Stimulated activated CD4-positive, alpha-beta T cell treated with anti-CD3 and anti-CD28 coated beads, Interleukin-15, amount 100 ng/mL, for 1 hour (primary cell): ENCODE data around the gene PRPF39.

Source experiments
- DNase-seq, 2 donors: peaks; one replicate each; pipeline ENCODE4 v3.0.0-alpha.2; 2020; ENCODE audit warnings: low read depth in 1 of 2, low spot score in 1 of 2

The PRPF39 gene, protein sequence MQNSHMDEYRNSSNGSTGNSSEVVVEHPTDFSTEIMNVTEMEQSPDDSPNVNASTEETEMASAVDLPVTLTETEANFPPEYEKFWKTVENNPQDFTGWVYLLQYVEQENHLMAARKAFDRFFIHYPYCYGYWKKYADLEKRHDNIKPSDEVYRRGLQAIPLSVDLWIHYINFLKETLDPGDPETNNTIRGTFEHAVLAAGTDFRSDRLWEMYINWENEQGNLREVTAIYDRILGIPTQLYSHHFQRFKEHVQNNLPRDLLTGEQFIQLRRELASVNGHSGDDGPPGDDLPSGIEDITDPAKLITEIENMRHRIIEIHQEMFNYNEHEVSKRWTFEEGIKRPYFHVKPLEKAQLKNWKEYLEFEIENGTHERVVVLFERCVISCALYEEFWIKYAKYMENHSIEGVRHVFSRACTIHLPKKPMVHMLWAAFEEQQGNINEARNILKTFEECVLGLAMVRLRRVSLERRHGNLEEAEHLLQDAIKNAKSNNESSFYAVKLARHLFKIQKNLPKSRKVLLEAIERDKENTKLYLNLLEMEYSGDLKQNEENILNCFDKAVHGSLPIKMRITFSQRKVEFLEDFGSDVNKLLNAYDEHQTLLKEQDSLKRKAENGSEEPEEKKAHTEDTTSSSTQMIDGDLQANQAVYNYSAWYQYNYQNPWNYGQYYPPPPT

DNA sequence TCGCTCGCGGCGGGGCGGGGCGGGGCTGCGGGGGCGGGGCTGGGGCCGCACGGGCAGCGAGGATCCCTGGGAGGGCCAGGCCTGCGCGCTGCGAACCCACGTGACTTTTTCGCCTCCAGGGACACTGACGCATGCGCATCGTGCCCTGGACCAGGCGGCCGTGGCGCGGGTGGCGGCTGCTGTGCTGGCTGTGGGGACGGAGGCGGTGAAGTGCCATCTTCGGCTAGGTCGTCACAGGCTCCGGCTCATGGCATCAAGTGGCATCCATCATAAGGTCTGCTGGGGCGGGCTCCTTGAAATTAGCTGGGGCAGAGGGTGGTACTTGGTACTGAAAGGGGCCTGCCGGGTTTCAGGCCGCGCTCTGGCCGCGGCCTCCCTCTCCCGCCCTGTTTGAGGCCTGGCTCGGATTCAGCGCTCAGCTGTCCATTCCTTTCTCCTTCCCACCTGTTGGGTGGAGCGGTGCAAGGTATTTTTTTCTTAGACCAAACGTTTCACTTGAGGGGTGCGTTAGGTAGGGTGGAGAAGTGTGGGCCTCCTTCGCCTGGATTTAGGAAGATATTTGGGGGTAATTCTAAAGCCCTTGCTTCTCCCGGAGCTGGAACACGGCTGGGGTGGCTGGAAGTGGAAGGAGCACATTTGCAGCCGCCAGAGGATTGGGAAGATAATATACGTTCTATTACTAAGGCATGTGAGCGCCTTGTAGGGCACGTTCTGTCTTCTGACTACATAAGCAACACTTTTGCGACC is at the start of gene PRPF39:
PRPF39 (plus strand) TSS at position 141 of the 747 bp plus-strand sequence. CDS start 11,124 bp downstream, outside the sequence.
- peak; percentile 93 to 94 for DNase-seq

- DNase-seq = no peak
These were observed 49.2 kb upstream of the PRPF39 start for GRCh38 chr14:45034730-45035129.

DNA sequence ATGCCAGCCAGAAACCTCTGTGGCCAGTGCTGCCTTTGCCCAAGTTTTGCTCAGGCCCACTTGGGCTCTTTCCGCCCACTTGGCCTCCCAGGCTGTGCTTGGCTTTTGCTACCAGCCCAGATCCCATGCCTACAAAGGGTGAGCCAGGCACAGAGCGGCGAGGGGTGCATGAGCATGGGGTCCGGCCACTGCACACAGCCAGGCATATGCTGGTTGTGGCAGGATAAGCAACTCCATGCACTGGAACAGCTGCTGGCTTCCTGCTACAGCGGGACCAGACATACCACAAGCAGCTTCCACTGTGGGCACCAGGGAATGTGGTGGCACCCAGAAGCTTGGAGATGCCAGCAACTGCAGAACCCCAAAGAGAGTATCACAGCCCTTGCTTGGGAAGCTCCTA is 45.7 kb upstream of the PRPF39 start:
- no peak for DNase-seq

GRCh38 chr14:45038865-45039264 is 45.1 kb upstream of the PRPF39 start:
- DNase-seq = no peak

DNA sequence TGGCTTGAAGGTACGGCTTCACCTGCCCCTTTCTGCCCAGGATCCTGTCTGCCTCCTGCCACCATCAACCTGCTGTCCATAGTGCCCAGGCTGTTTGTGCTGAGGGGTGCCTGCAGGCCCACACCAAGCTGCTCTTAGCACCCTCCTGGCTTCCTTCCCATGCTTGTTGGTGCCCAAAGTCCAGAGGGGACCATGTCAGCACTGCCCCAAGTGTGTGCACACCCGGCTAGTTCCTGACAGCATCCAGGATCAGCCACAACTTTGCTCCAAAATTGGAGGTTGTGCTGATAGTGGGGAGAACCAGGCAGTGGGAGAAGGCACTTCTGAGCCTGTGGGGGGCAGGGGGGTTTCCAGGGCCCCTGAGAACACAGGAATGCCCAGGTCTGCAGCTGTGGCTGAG is 44.5 kb upstream of the PRPF39 start:
- no peak for DNase-seq

- no peak for DNase-seq
These were observed 42.3 kb upstream of the PRPF39 start for GRCh38 chr14:45041641-45042040.

DNA sequence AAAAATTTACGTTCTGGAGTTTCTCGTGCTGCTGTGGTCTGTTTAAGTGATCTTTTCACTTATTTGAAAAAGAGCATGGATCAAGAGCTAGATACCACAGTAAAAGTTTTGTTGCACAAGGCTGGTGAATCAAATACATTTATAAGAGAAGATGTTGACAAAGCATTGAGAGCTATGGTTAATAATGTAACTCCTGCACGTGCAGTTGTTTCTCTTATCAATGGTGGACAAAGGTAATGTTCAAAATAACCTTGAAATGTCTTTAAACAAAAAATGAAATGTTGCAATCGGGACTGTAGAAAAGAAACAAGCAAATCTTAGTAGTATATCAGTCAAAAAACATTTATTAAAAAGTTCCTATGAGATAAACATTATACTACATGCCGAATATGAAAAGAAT is 39.3 kb upstream of the PRPF39 start:
- DNase-seq = no peak

DNA sequence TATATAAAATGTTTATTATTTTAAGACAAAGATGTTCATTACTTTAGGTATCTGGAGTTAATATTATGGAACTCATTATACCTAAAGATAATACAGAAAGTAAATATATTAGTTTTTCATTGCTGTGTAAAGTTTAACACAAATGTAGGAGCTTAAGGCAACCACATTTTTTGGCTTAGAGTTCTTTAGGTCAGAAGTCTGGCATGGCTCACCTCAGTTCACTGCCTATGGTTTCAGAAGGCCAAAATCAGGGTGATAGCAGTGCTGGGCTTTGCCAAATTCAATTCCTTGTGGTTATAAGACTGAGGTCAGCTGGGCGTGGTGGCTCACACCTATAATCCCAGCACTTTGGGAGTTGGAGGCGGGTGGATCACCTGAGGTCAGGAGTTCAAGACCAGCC is 35.5 kb upstream of the PRPF39 start:
- no peak for DNase-seq

- no peak for DNase-seq
These were observed 32.7 kb upstream of the PRPF39 start for GRCh38 chr14:45051180-45051579.

DNA sequence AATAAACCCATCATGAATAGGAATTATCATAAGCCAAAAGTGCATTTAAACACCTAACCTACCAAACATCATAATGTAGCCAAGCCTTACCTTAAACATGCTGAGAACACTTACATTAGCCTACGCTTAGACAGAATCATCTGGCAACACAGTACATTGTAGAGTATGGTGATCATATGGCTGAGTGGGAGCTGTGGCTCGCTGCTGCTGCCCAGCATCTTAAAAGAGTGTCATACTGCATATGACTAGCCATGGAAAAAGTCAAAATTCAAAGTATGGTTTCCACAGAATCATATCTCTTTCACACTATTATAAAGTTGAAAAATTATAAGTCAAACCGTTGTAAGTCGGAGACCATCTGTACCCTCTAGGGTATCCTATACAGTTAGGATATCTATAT is 32.0 kb upstream of the PRPF39 start:
- no peak for DNase-seq

DNA sequence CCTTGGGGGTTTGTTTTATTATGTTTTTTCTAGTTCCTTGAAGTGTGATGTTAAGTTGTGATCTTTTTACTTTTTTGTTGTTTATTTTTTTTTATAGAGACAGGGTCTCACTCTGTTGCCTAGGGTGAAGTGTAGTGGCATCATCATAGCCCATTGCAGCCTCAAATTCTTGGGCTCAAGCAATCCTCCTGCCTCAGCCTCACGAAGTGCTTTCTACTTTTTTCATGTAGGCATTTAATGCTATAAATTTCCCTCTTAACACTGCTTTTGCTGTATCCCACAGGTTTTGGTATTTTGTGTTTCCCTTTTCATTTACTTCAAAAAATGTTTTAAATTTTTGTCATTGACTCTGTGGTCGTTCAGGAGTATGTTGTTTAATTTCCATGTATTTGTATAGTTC is 26.6 kb upstream of the PRPF39 start:
- DNase-seq = no peak

DNA sequence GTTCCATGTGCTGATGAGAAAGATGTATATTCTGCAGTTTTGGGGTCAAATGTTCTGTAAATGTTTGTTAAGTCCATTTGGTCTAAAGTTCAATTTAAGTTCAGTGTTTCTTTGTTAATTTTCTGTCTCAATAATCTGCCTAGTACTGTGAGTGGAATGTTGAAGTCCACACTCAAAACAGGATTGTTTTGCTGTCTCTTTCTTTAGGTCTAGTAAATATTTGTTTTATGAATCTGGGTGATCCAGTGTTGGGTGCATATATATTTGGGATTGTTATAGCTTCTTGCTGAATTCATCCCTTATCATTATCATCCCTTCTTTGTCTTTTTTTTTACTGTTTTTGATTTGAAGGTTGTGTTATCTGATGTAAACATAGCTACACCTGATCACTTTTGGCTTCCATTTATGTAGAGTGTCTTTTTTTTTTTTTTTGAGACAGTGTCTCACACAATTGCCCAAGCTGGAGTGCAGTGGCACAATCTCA is 26.0 kb upstream of the PRPF39 start:
- DNase-seq = no peak

DNA sequence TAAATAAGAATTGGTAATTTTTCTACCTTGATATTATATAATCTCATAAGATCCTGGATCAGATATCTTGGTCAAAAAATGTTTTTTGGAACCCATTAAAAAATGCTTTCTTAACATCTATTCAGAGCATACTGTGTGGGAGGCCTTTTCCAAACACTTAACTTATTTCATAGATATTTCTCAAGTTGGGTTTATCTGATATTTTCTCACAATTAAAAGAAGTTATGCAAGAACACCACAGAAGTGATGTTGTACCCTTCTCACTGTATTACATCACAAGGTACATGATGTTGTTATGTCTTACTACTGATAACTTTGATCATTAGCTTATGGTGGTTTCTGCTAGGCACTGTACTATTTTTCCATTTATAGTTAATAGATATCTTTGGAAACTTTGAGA is 23.4 kb upstream of the PRPF39 start:
- no peak for DNase-seq

DNA sequence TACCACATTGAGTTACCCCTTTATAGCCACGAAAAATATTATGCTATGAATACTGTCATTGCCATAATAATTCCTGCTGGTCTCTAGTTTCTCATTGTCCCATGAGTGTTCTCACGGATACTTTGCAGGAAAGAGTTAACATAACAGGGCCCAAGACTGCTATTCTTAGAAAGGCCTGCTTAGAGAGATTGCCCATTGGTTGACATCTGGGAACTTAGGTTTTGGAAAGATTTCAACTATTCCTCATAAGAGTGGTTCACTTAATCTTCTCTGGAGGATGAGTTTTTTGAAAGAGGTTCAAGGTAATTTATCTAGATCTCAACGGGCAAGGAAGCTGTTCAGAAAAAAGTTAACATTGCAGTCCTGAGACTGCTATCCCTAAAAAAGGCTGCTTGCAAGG is 18.4 kb upstream of the PRPF39 start:
- no peak for DNase-seq

DNA sequence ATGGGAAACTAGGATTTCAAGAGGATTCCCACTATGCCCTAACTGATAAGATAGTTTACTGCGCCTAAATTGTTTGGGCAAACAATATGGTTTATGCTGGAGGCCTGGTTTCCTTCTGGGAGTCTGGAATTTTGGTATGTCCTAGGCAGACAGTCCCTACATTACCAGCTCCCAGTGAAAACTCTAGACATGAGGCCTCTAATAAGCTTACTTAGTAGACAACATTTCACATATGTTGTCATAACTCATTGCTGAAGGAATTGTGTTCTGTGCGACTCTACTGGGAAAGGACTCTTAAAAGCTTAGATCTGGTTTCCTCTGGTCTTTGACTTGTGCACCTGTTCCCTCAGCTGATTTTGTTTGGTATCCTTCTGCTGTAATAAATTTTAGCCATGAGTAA is 18.0 kb upstream of the PRPF39 start:
- DNase-seq = no peak

GRCh38 chr14:45066667-45067066 is 17.2 kb upstream of the PRPF39 start:
- DNase-seq = no peak

- DNase-seq = no peak
These were observed 15.5 kb upstream of the PRPF39 start for GRCh38 chr14:45068396-45068795.

- no peak for DNase-seq
These were observed 13.7 kb upstream of the PRPF39 start for GRCh38 chr14:45070215-45070614.

GRCh38 chr14:45072126-45072525 is 11.8 kb upstream of the PRPF39 start:
- DNase-seq = no peak

DNA sequence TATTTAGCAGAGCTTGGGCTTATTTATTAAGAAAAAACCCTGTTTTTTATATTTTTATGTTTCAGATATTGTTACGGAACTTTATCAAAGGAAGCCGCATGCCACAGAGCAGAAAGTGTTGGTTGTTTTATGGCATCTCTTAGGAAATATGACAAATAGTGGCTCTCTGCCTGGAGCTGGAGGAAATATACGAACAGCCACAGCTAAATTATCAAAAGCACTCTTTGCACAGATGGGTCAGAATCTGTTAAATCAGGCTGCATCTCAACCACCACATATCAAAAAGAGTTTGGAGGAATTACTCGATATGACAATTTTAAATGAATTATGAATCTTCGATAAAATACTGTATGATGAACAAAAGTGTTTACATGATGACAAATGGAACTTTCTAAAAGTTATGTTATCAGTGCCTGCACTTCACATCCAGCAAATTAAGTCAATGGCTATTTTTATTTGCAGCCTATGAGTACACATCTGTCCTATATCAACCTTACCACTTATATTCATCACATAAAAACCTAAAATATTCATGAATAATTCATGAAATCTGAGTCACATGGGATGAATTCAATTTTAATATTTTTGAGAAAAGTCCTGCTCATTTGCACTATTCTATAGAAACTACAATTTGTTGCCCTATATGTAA is 10.6 kb upstream of the PRPF39 start:
- DNase-seq = no peak

DNA sequence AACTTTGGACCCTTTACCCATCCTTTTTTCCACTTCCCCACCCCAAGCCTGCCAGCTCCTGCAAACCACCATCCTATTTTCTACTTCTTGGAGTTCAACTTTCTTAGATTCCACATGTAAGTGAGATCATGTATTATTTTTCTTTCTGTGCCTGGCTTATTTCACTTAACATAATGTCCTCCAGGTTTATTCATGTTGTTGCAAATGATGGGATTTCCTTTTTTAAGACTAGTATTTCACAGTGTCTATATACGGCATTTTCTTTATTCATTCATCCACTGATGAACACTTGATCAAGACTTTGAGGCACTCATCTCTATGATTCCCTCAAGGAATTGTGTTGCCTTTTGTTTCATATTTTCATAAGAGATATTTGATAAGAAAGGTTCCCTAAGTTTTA is 5.6 kb upstream of the PRPF39 start:
- DNase-seq = no peak
